GM23338 (cell line): ENCODE measurements around the gene SPTB.

Experiments
- EZH2phosphoT487 ChIP-seq: fragments of 200-600 bp; sonication (generic); IDR thresholded peaks from one replicate; pipeline ENCODE4 v1.8.1; 2018; ENCODE audit warnings: antibody characterized with exemption; ENCODE audit not compliant: unreplicated experiment
- POLR2AphosphoS5 ChIP-seq: IDR thresholded peaks from 2 replicates; pipeline ENCODE4 v1.6.1; 2016; ENCODE audit warnings: antibody characterized with exemption, low read depth
- TF ChIP-seq, protein P1 (sequence below), 2 experiments: fragments of 200-600 bp in 1 of 2; sonication (generic) in 1 of 2; conservative IDR thresholded peaks; 2 replicates each; pipeline versions ENCODE4 v1.5.1 to v1.6.1; 2016 to 2017; ENCODE audit warnings: antibody characterized with exemption in 2 of 2, low read depth in 2 of 2, mild to moderate bottlenecking in 2 of 2, moderate library complexity in 1 of 2

GRCh38 chr14:64700290-64700689 is 179.4 kb downstream of the SPTB start:
- TF ChIP-seq, protein P1, sequence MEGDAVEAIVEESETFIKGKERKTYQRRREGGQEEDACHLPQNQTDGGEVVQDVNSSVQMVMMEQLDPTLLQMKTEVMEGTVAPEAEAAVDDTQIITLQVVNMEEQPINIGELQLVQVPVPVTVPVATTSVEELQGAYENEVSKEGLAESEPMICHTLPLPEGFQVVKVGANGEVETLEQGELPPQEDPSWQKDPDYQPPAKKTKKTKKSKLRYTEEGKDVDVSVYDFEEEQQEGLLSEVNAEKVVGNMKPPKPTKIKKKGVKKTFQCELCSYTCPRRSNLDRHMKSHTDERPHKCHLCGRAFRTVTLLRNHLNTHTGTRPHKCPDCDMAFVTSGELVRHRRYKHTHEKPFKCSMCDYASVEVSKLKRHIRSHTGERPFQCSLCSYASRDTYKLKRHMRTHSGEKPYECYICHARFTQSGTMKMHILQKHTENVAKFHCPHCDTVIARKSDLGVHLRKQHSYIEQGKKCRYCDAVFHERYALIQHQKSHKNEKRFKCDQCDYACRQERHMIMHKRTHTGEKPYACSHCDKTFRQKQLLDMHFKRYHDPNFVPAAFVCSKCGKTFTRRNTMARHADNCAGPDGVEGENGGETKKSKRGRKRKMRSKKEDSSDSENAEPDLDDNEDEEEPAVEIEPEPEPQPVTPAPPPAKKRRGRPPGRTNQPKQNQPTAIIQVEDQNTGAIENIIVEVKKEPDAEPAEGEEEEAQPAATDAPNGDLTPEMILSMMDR (conservative IDR thresholded peaks at IDR 0.05; ENCODE audit: low read depth in 2 of 2), result no peak
- TF ChIP-seq EZH2phosphoT487 (no peak), POLR2AphosphoS5 (no peak)
